ENCODE results near the gene HSPA9. TPM values are rescaled to one million over a fixed set of nuclear protein-coding genes. Genes with fewer than 3 reads are reported as not detected.

HSPA9 gene
- total and polyA plus RNA-seq, 5 experiments from 2014 or later = 130 to 195 (median 164) TPM

- H3K9me3 Mint-ChIP-seq = no peaks in the 10 kb centered on the region
- no peaks in the 10 kb centered on the region for H3K27me3 Mint-ChIP-seq
- POLR2A ChIA-PET = interaction anchor here (1.0 kb wide), 1 partner anchor 26 kb away, joined by 3 read pairs; the partner anchor contains the start of gene HSPA9
- ATAC-seq (no peak), DNase-seq (no peak)
- peak overlapping the region in 5 of 10 donors; percentile 15 to 65 (median 34) for H3K27ac Mint-ChIP-seq
- peaks cover 0 to 12% (median 0%) of the 10 kb centered on the region in 3 donors for H3K36me3 Mint-ChIP-seq
- no peak overlapping the region for H3K4me3 Mint-ChIP-seq
- peaks cover 18 to 63% (median 52%) of the 10 kb centered on the region in 4 donors for H3K4me1 Mint-ChIP-seq
Observed at GRCh38 chr5:138549414-138549813, 25.8 kb downstream of the HSPA9 start.

- peak overlapping the region in 8 of 10 donors; percentile 56 to 100 (median 74) for H3K27ac Mint-ChIP-seq
- peaks cover 0 to 4% (median 0%) of the 10 kb centered on the region in 3 donors for H3K36me3 Mint-ChIP-seq
- ATAC-seq (no peak), DNase-seq (no peak)
- H3K4me1 Mint-ChIP-seq = peaks cover 30 to 75% (median 64%) of the 10 kb centered on the region in 4 donors
- H3K9me3 Mint-ChIP-seq = no peaks in the 10 kb centered on the region
- no peaks in the 10 kb centered on the region for H3K27me3 Mint-ChIP-seq
- H3K4me3 Mint-ChIP-seq = peak overlapping the region in 7 of 10 donors; percentile 17 to 62 (median 31)
- POLR2A ChIA-PET = no interaction called here
Observed at GRCh38 chr5:138545919-138546562, 29.2 kb downstream of the HSPA9 start.

GRCh38 chr5:138544181-138545134, 30.7 kb downstream of the HSPA9 start:
- peaks cover 0 to 10% (median 1%) of the 10 kb centered on the region in 3 donors for H3K36me3 Mint-ChIP-seq
- DNase-seq (peak in 2 of 10 donors; percentile 14 to 15), ATAC-seq (no peak)
- peaks cover 34 to 84% (median 75%) of the 10 kb centered on the region in 4 donors for H3K4me1 Mint-ChIP-seq
- POLR2A ChIA-PET = interaction anchor here (0.8 to 3.1 kb wide), 14 partner anchors 11 to 798 kb away, joined by 3 to 65 read pairs (median 7); partner anchors contain the start of genes EGR1, FAM53C, HSPA9 and MATR3
- H3K27me3 Mint-ChIP-seq = no peaks in the 10 kb centered on the region
- H3K4me3 Mint-ChIP-seq = peak overlapping the region; percentile 94 to 100 (median 100)
- peak overlapping the region; percentile 99 to 100 (median 100) for H3K27ac Mint-ChIP-seq
- no peaks in the 10 kb centered on the region for H3K9me3 Mint-ChIP-seq

GRCh38 chr5:138543730-138544104, 31.5 kb downstream of the HSPA9 start:
- POLR2A ChIA-PET = interaction anchor here (0.6 to 3.1 kb wide), 25 partner anchors 9 to 860 kb away, joined by 3 to 65 read pairs (median 5); partner anchors contain the start of genes BRD8, CDC25C, EGR1 and FAM53C
- Mint-ChIP-seq H3K36me3 (peaks cover 0 to 13% (median 1%) of the 10 kb centered on the region in 3 donors), H3K9me3 (no peaks in the 10 kb centered on the region), H3K27ac (peak overlapping the region; percentile 99 to 100 (median 100)), H3K4me3 (peak overlapping the region; percentile 94 to 100 (median 100)), H3K4me1 (peaks cover 37 to 85% (median 76%) of the 10 kb centered on the region in 4 donors), H3K27me3 (no peaks in the 10 kb centered on the region)
- DNase-seq (peak in 1 of 10 donors; percentile 91), ATAC-seq (peak; percentile 58 to 64)

GRCh38 chr5:138542956-138543729, 32.1 kb downstream of the HSPA9 start, which contains the start of gene ETF1:
TSS of gene ETF1 (minus strand) at chr5:138543236. CDS start at chr5:138542918, 318 bp downstream.
- Mint-ChIP-seq H3K4me1 (peaks cover 35 to 79% (median 74%) of the 10 kb centered on the region in 4 donors), H3K27ac (peak within 1 kb of the TSS; percentile 99 to 100 (median 100)), H3K4me3 (peak within 1 kb of the TSS; percentile 94 to 100 (median 100)), H3K9me3 (no peaks in the 10 kb centered on the region), H3K36me3 (peaks cover 0 to 16% (median 1%) of the 10 kb centered on the region in 3 donors), H3K27me3 (no peaks in the 10 kb centered on the region)
- peak; percentile 86 to 87 for ATAC-seq
- POLR2A ChIA-PET = interaction anchor here (0.5 to 3.1 kb wide), 29 partner anchors 8 to 861 kb away, joined by 3 to 65 read pairs (median 4); partner anchors contain the start of genes BRD8, CDC25C, EGR1 and FAM53C
- peak; percentile 97 to 100 (median 100) for DNase-seq

- DNase-seq (no peak), ATAC-seq (peak in 1 of 2 donors; percentile 35)
- peak overlapping the region; percentile 94 to 100 (median 100) for H3K4me3 Mint-ChIP-seq
- peaks cover 0 to 16% (median 1%) of the 10 kb centered on the region in 3 donors for H3K36me3 Mint-ChIP-seq
- peaks cover 33 to 72% (median 67%) of the 10 kb centered on the region in 4 donors for H3K4me1 Mint-ChIP-seq
- POLR2A ChIA-PET = interaction anchor here (0.5 to 3.1 kb wide), 21 partner anchors 8 to 861 kb away, joined by 3 to 65 read pairs (median 5); partner anchors contain the start of genes BRD8, CDC25C, EGR1 and FAM53C
- peak overlapping the region; percentile 99 to 100 (median 100) for H3K27ac Mint-ChIP-seq
- no peaks in the 10 kb centered on the region for H3K27me3 Mint-ChIP-seq
- no peaks in the 10 kb centered on the region for H3K9me3 Mint-ChIP-seq
Observed at GRCh38 chr5:138542180-138542955, 32.8 kb downstream of the HSPA9 start.

- Mint-ChIP-seq H3K36me3 (peaks cover 0 to 16% (median 1%) of the 10 kb centered on the region in 3 donors), H3K27me3 (no peaks in the 10 kb centered on the region), H3K9me3 (no peaks in the 10 kb centered on the region), H3K27ac (peak overlapping the region; percentile 85 to 100 (median 100)), H3K4me1 (peaks cover 35 to 76% (median 69%) of the 10 kb centered on the region in 4 donors), H3K4me3 (peak overlapping the region; percentile 94 to 100 (median 100))
- no peak for DNase-seq
- POLR2A ChIA-PET = interaction anchor here (1.4 to 3.1 kb wide), 4 partner anchors 7 to 76 kb away, joined by 5 to 65 read pairs (median 10); partner anchors contain the start of genes EGR1 and HSPA9
- ATAC-seq = no peak
Observed at GRCh38 chr5:138541511-138542179, 33.6 kb downstream of the HSPA9 start.

- H3K4me3 Mint-ChIP-seq = peak overlapping the region in 3 of 10 donors; percentile 9 to 60 (median 43)
- DNase-seq (no peak), ATAC-seq (no peak)
- peaks cover 0 to 23% (median 1%) of the 10 kb centered on the region in 3 donors for H3K36me3 Mint-ChIP-seq
- H3K27ac Mint-ChIP-seq = peak overlapping the region in 1 of 10 donors; percentile 13
- no peaks in the 10 kb centered on the region for H3K9me3 Mint-ChIP-seq
- POLR2A ChIA-PET = interaction anchor here (0.5 kb wide), 1 partner anchor 15 kb away, joined by 3 read pairs; no protein-coding TSS in a partner anchor
- H3K4me1 Mint-ChIP-seq = peaks cover 32 to 71% (median 64%) of the 10 kb centered on the region in 4 donors
- no peaks in the 10 kb centered on the region for H3K27me3 Mint-ChIP-seq
Observed at GRCh38 chr5:138539791-138540190, 35.4 kb downstream of the HSPA9 start.

- H3K9me3 Mint-ChIP-seq = no peaks in the 10 kb centered on the region
- DNase-seq = no peak
- peak overlapping the region in 3 of 10 donors; percentile 13 to 66 (median 39) for H3K27ac Mint-ChIP-seq
- POLR2A ChIA-PET = interaction anchor here (1.0 kb wide), 1 partner anchor 207 kb away, joined by 3 read pairs; the partner anchor contains the start of gene CDC25C
- no peaks in the 10 kb centered on the region for H3K27me3 Mint-ChIP-seq
- peaks cover 28 to 70% (median 63%) of the 10 kb centered on the region in 4 donors for H3K4me1 Mint-ChIP-seq
- H3K4me3 Mint-ChIP-seq = no peak overlapping the region
- ATAC-seq = no peak
- peaks cover 0 to 30% (median 1%) of the 10 kb centered on the region in 3 donors for H3K36me3 Mint-ChIP-seq
Observed at GRCh38 chr5:138538943-138539627, 36.1 kb downstream of the HSPA9 start.
